BJ (cell line): Measurements from ENCODE around the gene CALHM4. TPM values are rescaled to one million over a fixed set of nuclear protein-coding genes. Genes with fewer than 3 reads are reported as not detected.

Source experiments
- CTCF ChIA-PET: fragments of 350-600 bp; formaldehyde crosslinking; extraction: SDS; loops from one replicate; lab custom pipeline; 2021; ENCODE audit warnings: antibody characterized with exemption, inconsistent platforms; lab: Yijun Ruan, JAX
- POLR2A ChIA-PET: fragments of 300-600 bp; sonication (Branson Sonifier 250); formaldehyde crosslinking; extraction: SDS; loops from one replicate; lab custom pipeline; 2021; ENCODE audit warnings: antibody characterized with exemption; lab: Charles Lee
- DNase-seq: peaks from one replicate; pipeline ENCODE4 v3.0.0-alpha.2; 2011; ENCODE audit warnings: low read depth
- H3K27me3 ChIP-seq: 2 replicates; pipeline ENCODE4 v1.6.0; 2011; ENCODE audit warnings: low read length; ENCODE audit not compliant: control insufficient read depth, insufficient read depth
- H3K36me3 ChIP-seq: 2 replicates; pipeline ENCODE4 v1.5.1; 2011; ENCODE audit warnings: low read length; ENCODE audit not compliant: control insufficient read depth, insufficient read depth
- H3K4me3 ChIP-seq: 2 replicates; pipeline ENCODE4 v1.5.1; 2011; ENCODE audit warnings: low read depth, mild to moderate bottlenecking, control low read depth, low read length
- polyA minus RNA-seq: library from RNA; depleted of rRNA, polyadenylated mRNA; stranded (reverse); fragments of >200 nt; gene quantifications from 2 replicates; pipeline ENCODE4 v1.2.3, GENCODE V29; 2011; rRNA and poly(A)+ RNA removed
- polyA plus RNA-seq: library from polyadenylated mRNA; depleted of rRNA; stranded (reverse); fragments of >200 nt; gene quantifications from 2 replicates; pipeline ENCODE4 v1.2.3, GENCODE V29; 2011; rRNA removed
- TF ChIP-seq, protein P1 (sequence below): IDR thresholded peaks from 2 replicates; pipeline ENCODE4 v1.5.1; 2011; ENCODE audit warnings: low read depth, mild to moderate bottlenecking, control low read depth, inconsistent platforms, low read length, moderate library complexity; ENCODE audit not compliant: insufficient read depth

The CALHM4 gene, protein sequence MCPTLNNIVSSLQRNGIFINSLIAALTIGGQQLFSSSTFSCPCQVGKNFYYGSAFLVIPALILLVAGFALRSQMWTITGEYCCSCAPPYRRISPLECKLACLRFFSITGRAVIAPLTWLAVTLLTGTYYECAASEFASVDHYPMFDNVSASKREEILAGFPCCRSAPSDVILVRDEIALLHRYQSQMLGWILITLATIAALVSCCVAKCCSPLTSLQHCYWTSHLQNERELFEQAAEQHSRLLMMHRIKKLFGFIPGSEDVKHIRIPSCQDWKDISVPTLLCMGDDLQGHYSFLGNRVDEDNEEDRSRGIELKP
- not detected in 2 replicates for polyA plus RNA-seq
- 0.14 TPM in 1 of 2 replicates, not detected in the other for polyA minus RNA-seq

DNA sequence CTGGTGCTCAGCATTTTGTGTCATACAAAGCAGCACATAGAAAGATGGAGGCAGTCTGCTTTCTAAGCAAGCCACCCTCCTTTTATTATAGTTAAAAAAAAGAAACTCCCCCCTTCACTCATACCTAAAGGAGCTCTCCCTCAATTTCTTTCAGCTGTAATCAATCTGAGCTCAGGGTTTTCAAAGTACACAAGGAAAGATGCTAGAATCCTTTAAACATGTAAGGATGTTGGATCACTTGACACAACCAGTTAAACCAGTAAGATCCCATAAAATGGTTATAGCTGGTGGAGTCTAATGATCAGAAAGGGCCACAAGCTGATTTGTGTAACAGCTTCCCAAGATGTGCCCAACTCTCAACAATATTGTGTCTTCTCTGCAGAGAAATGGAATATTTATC lies at the start of gene CALHM4:
Gene CALHM4 (plus strand): TSS at position 301 of the 400 bp plus-strand sequence. CDS start 43 bp downstream, at position 344.
- no peaks in the 10 kb centered on the region for H3K36me3 ChIP-seq
- H3K4me3 ChIP-seq, result no peak within 1 kb of the TSS
- DNase-seq, result no peak
- CTCF ChIA-PET, result interaction anchor here (0.8 to 2.1 kb wide), 7 partner anchors 10 to 300 kb away, joined by 3 to 7 read pairs (median 5); partner anchors contain the start of gene TSPYL4
- H3K27me3 ChIP-seq, result no peaks in the 10 kb centered on the region
- TF ChIP-seq, protein P1, sequence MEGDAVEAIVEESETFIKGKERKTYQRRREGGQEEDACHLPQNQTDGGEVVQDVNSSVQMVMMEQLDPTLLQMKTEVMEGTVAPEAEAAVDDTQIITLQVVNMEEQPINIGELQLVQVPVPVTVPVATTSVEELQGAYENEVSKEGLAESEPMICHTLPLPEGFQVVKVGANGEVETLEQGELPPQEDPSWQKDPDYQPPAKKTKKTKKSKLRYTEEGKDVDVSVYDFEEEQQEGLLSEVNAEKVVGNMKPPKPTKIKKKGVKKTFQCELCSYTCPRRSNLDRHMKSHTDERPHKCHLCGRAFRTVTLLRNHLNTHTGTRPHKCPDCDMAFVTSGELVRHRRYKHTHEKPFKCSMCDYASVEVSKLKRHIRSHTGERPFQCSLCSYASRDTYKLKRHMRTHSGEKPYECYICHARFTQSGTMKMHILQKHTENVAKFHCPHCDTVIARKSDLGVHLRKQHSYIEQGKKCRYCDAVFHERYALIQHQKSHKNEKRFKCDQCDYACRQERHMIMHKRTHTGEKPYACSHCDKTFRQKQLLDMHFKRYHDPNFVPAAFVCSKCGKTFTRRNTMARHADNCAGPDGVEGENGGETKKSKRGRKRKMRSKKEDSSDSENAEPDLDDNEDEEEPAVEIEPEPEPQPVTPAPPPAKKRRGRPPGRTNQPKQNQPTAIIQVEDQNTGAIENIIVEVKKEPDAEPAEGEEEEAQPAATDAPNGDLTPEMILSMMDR, result no peak
- POLR2A ChIA-PET, result no interaction called here

DNA sequence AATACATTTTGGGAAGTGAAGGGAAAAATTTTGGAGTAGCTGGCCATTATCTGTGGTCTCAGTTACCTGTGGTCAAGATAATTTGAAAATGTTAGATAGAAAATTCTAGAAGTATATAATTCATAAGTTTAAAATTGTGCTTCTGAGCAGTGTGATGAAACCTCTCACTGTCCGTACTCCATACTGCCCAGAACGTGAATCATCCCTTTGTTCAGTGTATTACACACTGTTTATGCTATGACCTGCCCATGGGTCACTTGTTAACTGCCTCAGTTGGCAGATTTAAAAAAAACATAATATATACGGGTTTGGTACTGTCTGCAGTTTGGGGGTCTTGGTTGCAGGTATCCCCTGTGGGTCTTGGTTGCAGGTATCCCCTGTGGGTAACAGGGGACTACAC lies 46.2 kb upstream of the CALHM4 start:
- H3K4me3 ChIP-seq, result no peak overlapping the region
- ChIA-PET POLR2A (no interaction called here), CTCF (no interaction called here)
- H3K36me3 ChIP-seq, result no peaks in the 10 kb centered on the region
- TF ChIP-seq, protein P1, result no peak
- H3K27me3 ChIP-seq, result no peaks in the 10 kb centered on the region
- no peak for DNase-seq

DNA sequence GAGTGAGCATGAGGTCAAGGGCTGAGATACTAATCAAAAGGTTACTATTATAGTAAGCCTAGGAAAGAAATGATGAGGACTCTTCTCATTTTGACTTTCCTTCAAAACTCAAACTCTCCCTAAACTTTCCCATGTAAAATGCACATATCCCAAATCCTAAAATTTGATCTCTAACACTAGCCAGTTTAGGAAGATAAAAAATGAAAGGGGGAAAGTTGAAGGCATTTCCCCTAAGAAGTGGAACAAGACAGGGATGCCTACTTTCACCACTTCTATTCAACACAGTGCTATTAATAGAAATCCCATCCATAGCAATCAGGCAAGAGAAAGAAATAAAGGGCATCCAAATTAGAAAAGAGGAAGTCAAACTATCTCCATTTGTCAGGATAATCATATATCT lies 45.0 kb upstream of the CALHM4 start:
- Histone ChIP-seq H3K27me3 (no peaks in the 10 kb centered on the region), H3K36me3 (no peaks in the 10 kb centered on the region), H3K4me3 (no peak overlapping the region)
- ChIA-PET POLR2A (interaction anchor here (0.6 kb wide), 1 partner anchor 9 kb away, joined by 3 read pairs; no protein-coding TSS in a partner anchor), CTCF (no interaction called here)
- no peak for DNase-seq
- TF ChIP-seq, protein P1, result no peak

DNA sequence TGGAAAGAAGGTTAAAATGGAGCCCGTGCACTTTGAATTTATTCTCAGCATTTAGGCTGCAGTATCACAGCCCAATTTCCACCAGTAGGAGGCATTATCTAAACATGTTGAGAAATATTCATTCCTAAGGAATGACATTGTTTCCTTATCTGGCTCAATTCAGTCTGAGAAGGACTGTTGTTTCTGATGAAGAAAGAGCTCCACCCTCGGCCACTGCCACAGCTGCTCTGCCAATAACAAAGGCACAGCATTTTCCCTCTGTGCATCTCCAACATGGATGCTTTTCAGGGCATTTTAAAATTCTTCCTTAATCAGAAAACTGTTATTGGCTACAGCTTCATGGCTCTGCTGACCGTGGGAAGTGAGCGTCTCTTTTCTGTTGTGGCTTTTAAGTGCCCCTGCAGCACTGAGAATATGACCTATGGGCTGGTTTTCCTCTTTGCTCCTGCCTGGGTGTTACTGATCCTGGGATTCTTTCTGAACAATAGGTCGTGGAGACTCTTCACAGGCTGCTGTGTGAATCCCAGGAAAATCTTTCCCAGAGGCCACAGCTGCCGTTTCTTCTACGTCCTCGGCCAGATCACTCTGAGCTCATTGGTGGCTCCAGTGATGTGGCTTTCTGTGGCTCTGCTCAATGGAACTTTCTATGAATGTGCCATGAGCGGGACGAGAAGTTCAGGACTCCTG lies 42.0 kb upstream of the CALHM4 start, which contains the start of gene CALHM5:
Gene CALHM5 (plus strand): TSS at position 216 of the 687 bp plus-strand sequence. CDS start 58 bp downstream, at position 274.
- ChIA-PET CTCF (interaction anchor here (0.6 to 4.8 kb wide), 16 partner anchors 9 to 244 kb away, joined by 3 to 26 read pairs (median 4); no protein-coding TSS in a partner anchor), POLR2A (interaction anchor here (0.6 kb wide), 1 partner anchor 140 kb away, joined by 3 read pairs; no protein-coding TSS in a partner anchor)
- no peaks in the 10 kb centered on the region for H3K27me3 ChIP-seq
- peak within 1 kb of the TSS; percentile 46 for H3K4me3 ChIP-seq
- TF ChIP-seq, protein P1, result peak; percentile 68
- H3K36me3 ChIP-seq, result peaks cover 5% of the 10 kb centered on the region
- DNase-seq, result peak; percentile 58
